ENCODE results near the gene ERVW-1. TPM values are rescaled to one million over a fixed set of nuclear protein-coding genes. Genes with fewer than 3 reads are reported as not detected.

ERVW-1 gene
- total RNA-seq, 4 donors from 2014 or later: not detected

DNA sequence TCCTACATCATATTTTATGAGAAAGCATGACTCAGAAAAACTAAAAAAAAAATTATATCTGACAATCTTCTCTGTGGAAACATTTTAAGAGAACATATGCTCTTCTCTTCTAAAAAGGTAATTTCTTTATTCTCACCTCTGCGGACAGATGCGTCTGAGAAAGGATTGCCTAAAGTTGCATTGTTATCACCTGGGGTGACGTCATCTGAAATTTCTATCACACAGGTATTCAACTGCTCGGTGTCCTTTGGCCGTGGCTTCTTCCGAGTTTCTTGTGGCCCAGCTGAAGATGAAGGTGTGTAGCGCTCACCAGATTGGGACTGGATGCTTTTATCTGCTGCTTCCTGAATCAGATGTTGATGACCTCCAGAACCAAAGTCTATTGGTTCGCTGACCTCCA is 44.7 kb downstream of the ERVW-1 start:
- Histone ChIP-seq H3K4me3 (no peak overlapping the region), H3K27ac (no peak overlapping the region), H3K9me3 (no peaks in the 10 kb centered on the region), H3K27me3 (no peaks in the 10 kb centered on the region), H3K36me3 (no peaks in the 10 kb centered on the region), H3K4me1 (no peaks in the 10 kb centered on the region)
- no peak for TF ChIP-seq POLR2A (IDR thresholded peaks at IDR 0.05)
- TF ChIP-seq, protein P1, sequence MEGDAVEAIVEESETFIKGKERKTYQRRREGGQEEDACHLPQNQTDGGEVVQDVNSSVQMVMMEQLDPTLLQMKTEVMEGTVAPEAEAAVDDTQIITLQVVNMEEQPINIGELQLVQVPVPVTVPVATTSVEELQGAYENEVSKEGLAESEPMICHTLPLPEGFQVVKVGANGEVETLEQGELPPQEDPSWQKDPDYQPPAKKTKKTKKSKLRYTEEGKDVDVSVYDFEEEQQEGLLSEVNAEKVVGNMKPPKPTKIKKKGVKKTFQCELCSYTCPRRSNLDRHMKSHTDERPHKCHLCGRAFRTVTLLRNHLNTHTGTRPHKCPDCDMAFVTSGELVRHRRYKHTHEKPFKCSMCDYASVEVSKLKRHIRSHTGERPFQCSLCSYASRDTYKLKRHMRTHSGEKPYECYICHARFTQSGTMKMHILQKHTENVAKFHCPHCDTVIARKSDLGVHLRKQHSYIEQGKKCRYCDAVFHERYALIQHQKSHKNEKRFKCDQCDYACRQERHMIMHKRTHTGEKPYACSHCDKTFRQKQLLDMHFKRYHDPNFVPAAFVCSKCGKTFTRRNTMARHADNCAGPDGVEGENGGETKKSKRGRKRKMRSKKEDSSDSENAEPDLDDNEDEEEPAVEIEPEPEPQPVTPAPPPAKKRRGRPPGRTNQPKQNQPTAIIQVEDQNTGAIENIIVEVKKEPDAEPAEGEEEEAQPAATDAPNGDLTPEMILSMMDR (IDR thresholded peaks at IDR 0.05): no peak
- DNase-seq: no peak
- intact Hi-C loops (cut with DNase I): no loop called here
- 91 to 96% methylated on average over 8 of the region's 8 CpGs for WGBS, 2 donors

DNA sequence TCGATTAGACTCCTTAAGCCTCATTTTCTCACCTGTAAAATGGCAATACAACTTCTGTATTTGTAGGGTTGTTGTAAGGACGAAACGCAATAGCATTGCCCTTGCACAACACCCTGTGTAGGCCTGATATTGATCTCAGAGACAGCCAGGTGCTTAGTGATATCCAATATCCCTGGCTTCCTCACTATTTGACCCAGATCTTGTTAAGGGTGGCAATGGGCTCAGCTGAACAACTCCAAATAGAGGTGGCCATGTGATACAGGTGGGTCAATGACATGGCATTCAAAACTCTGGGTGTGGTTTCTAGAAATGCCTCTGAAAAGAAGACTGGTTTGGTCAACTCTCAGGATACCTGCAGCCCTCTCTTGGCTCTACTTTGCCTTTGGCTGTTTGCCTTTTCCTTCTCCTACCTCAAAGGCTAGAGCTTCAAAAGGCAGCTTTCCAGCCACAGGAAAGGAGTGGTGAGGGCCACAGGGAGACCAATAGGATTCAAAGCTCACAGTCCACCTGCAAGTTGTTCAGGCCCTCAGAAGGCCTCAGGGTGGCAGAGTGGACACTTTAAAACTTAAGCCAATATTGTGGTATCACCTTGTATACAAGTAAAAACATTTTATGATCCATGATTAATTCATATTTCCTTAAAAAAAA is 45.3 kb downstream of the ERVW-1 start:
- WGBS, 2 donors: 80 to 97% methylated on average over 3 of the region's 3 CpGs
- Histone ChIP-seq H3K27ac (no peak overlapping the region), H3K4me1 (no peaks in the 10 kb centered on the region), H3K36me3 (no peaks in the 10 kb centered on the region), H3K9me3 (no peaks in the 10 kb centered on the region), H3K4me3 (no peak overlapping the region), H3K27me3 (no peaks in the 10 kb centered on the region)
- intact Hi-C loops (cut with DNase I): no loop called here
- DNase-seq: no peak
- no peak for TF ChIP-seq POLR2A (IDR thresholded peaks at IDR 0.05)
- TF ChIP-seq, protein P1 (IDR thresholded peaks at IDR 0.05): no peak

DNA sequence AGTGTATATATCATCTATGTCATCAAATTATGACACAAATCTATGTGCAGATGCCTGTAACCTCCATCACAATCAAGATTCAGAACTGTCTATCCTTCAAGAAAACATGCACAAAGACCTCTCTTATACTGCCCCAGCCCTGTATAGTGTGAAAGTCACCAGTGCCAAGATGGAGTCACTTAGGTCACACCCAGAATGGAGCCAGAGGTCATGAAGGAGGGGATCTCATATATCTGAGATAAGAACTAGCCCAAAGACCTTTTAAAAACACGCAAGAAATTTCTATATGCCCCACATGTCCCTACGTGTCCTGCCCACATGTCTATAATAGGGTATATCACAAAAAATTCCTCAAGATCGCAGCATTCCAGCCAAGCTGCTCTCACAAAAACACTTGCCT is 50.6 kb downstream of the ERVW-1 start:
- Histone ChIP-seq H3K27ac (no peak overlapping the region), H3K4me3 (no peak overlapping the region), H3K27me3 (peaks cover 0 to 11% (median 2%) of the 10 kb centered on the region in 4 donors), H3K4me1 (peaks cover 0 to 16% (median 0%) of the 10 kb centered on the region in 3 donors), H3K9me3 (no peaks in the 10 kb centered on the region), H3K36me3 (no peaks in the 10 kb centered on the region)
- DNase-seq: no peak
- WGBS, 2 donors: 77 to 81% methylated on average over 3 of the region's 3 CpGs
- intact Hi-C loops (cut with DNase I): no loop called here
- TF ChIP-seq, protein P1 (IDR thresholded peaks at IDR 0.05): no peak
- no peak for TF ChIP-seq POLR2A (IDR thresholded peaks at IDR 0.05)

DNA sequence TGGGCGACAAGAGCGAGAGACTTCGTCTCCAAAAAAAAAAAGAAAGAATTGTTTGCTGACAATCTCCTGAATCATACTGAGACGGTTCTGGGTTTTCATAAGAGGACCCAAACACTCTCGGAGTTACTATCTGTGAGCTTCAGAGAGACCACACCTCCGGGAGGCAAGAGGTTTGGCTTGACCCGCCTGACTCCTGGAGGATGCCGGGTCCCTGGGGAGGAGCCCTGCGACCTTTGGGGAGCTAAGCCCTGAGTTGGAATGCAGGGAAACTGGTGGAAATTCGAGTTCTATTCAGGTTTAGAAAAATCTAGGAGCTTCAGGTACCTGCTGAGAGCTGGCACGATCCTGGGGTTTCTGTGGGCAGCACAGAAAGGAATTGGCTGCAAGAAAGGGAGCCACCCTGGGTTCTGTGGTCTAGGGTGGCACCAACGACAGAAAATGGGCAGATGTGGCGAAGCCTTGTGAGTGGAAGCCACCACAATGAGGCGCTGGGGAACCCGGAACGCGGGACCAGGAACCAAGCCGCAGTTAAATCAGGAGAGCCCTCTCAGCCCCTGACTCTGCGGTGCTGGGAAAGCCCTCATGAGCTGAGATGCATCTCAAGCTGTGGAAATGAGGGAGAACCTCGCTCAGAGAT is 52.3 kb downstream of the ERVW-1 start:
- no peaks in the 10 kb centered on the region for H3K9me3 ChIP-seq
- 44 to 49% methylated on average over 15 to 20 of the region's 20 CpGs for WGBS, 2 donors
- no peak for TF ChIP-seq POLR2A (IDR thresholded peaks at IDR 0.05)
- TF ChIP-seq, protein P1 (IDR thresholded peaks at IDR 0.05): no peak

DNA sequence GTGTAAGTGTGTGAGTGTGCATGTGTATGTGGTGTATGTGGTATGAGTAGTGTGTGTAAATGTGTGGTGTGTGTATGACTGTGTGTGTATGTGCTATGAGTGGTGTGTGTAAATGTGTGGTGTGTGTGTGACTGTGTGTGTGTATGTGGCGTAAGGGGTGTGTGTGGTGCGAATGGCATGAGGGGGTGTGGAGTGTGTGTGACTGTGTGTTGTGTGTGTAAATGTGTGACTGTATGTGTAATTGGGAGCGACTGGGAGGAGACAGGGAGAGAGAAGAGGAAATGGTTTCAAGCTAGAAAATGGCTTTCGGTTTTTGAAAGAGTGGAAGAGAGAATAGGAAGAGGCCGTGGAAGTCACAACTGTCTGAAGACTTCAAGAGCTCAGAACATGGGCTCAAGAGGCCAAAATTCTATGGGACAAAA is 54.0 kb downstream of the ERVW-1 start:
- peaks cover 0 to 11% (median 2%) of the 10 kb centered on the region in 4 donors for H3K27me3 ChIP-seq
- intact Hi-C loops (cut with DNase I): no loop called here
- H3K36me3 ChIP-seq: no peaks in the 10 kb centered on the region
- WGBS, 2 donors: 77 to 78% methylated on average over 5 of the region's 5 CpGs
- H3K27ac ChIP-seq: peak overlapping the region in 1 of 4 donors; percentile 1
- peaks cover 0 to 16% (median 0%) of the 10 kb centered on the region in 3 donors for H3K4me1 ChIP-seq
- H3K4me3 ChIP-seq: peak overlapping the region in 1 of 4 donors; percentile 45
- H3K9me3 ChIP-seq: no peaks in the 10 kb centered on the region
- TF ChIP-seq, protein P1 (IDR thresholded peaks at IDR 0.05): no peak
- TF ChIP-seq POLR2A (IDR thresholded peaks at IDR 0.05): no peak
- DNase-seq: no peak

More for the DNA sequence above, 52.3 kb downstream of the ERVW-1 start:
- H3K27ac ChIP-seq: no peak overlapping the region
- peaks cover 0 to 11% (median 2%) of the 10 kb centered on the region in 4 donors for H3K27me3 ChIP-seq
- intact Hi-C loops (cut with DNase I): no loop called here
- DNase-seq: no peak
- no peaks in the 10 kb centered on the region for H3K36me3 ChIP-seq
- no peak overlapping the region for H3K4me3 ChIP-seq
- H3K4me1 ChIP-seq: peaks cover 0 to 16% (median 0%) of the 10 kb centered on the region in 3 donors
